ENCODE data around the gene GATA1.

GATA1 gene

DNA sequence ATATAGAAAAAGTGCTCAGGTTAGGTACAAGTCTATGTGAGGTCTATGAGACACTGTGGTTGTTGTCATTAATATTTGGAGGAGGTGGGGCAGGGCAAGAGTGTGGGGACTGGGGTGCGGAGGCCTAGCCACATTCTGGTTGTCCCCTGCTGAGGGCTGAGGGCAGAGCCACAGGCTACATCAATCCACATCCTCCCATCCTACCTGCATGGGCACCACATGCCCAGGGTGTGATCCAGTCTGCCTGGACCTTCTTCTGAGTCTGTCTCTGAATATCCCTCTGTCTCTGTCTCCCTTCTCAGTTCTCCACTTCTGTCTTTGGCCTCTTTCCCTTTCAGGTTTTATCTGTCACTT is 1.2 kb upstream of the GATA1 start:
- DNase-seq = no peak

DNA sequence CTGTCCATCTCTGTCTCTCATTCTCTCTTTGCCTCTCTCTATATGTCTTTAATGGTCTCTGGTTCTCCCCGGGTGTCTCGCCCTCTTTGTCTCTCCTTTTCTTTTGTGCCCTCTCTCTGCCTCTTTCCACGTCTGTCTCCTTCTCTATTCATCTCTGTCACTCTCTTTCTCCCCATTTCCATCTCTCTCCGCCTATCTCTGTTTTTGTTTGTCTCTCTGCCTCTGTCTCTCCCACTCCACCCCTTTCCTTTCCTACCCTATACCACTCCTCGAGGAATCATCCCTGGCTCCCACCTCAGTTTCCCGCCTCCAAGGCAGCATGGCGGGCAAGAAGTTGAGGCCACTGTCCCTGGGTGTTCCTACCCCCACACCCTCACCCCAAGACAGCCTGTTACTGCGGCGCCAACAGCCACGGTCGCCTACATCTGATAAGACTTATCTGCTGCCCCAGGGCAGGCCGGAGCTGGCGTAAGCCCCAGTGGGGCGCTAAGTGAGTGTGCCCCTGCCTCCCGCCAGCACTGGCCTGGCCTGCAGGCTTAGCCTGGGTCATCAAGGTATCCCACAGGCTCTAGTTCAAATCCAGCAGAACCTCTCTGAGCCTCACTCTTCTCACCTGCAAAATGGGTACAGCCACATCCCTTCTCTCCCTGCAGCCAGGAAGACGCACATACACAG is 713 bp upstream of the GATA1 start:
- DNase-seq = no peak

DNA sequence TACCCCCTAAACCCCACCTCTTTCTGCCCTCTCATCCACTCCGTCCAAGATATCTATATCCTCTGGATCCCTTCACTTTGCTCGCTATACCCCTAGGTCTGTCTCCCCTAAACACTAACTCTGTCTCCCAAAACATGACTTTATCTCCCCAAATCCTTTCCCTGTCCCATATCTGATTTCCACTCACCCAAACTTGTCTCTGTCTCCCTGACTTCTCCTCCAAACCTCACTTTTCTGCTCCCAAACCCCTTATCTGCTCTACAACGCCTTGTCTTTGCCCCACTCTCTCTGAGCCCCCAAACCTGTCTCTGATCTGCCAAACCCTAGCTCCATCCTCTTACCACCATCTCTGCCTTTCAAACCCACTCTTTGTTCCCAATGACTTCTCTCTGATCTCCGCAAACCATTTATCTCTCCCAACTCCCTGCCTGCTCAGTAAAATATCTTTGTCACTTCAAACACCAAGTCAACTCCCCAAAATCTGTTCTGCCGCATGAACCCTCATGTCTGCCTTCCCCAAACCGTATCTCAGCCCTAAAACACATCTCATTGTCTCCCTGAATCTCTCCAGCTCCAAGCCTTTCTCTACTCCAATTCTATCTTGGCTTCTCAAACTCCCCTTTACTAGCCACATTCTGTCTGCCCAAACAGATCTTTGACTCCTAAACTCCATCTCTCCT is 575 bp downstream of the GATA1 start:
- no peak for DNase-seq

DNA sequence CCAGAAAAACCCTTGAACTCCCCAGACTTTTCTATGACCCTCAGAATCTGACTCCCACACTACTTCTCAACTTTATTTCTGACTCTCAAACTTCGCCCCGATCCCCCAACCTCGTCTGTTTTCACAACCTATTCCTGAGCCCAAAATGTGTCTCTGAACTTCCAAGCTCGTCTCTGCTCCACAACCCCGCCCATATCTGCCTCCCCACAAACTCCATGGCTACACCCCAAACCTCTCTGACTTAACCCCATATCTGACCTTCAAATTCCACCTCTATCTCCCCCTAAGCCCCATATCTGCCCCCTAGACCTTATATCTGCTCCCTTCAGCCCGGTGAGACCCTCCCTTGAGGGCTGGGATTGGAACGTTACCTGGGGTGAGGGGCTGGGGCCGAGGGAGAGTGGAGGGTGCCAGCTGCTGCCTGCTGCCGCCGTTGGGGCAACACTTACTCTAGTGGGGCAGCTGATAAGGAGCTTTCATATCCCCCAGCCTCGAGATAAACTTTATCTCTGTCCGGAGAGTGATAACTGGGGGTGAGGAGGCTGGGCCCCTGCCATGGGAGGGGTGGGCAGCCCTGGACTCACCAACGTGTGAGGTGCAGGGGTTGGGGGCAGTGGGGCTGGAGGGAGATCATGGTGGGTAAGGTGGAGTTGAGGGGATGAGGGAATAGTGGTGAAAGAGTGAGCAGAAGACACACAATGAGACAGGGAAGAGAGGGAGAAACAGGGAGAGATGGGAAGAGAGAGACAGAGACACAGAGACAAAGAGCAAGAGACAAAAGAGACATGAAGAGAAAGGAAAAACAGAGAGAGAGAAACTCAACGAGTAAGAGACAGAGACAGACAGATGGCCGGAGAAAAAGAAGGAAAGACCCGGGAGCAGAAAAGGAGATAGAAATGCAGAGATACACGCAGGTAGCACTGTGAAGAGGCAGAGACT is 1.4 kb downstream of the GATA1 start:
- no peak for DNase-seq

DNA sequence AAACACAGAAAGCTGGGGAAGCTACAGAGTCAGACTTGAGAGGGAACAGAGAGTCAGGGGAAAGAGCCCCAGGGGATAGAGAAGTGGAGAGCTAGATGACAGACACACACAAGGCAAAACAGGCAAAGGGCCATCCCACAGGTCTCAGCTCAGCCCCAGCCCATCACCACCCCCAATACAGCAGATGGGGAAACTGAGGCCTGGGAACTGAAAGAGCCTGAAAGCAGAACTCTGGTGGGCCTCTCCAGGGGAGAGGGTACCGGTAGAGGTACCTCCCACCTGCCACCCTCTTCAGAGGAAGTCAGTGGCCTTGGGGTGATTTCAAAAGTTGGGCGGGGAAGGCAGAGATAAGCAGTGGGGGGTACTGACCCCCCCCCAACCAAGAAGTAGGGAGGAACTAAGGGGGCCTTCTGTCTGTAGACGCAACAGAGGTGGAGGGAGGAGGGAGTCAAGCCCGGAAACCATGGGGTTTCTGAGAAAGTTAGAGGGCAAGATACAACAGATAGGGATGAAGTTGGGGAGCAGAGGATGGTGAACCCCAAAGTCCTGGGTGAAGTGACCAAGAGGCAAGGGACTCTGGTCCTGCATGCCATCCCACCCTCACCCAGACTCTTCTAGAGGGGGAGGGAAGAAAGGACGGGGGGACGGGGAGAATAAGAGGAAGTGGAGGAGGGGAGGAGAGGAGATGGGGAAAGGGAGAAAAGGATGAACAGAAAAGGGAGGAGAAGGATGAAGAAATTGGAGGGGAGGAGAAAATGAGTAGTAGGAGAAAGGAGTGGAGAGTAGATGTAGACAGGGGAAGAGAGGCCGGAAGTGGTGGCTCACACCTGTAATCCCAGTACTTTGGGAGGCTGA is 3.2 kb downstream of the GATA1 start:
- DNase-seq = no peak

DNA sequence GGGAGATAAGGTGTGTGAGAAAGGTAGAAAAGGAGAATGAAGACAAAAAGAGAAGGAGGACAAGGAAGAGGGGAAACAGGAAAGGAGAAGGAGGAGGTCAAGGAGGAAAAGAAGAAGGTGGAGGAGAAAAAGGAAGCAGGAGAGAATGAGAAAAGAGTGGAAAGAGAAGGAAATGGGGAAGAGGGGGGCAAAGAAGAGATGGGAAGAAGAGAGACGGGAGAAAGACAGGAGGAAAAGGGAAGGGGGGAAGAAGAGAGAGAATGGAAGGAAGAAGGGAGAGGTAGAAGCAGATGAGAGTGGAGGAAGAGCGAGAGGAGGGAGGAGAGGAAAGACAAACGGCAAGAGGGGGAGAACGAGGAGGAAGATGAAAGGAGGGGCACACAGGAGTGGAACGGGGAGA is 4.1 kb downstream of the GATA1 start:
- no peak for DNase-seq

DNA sequence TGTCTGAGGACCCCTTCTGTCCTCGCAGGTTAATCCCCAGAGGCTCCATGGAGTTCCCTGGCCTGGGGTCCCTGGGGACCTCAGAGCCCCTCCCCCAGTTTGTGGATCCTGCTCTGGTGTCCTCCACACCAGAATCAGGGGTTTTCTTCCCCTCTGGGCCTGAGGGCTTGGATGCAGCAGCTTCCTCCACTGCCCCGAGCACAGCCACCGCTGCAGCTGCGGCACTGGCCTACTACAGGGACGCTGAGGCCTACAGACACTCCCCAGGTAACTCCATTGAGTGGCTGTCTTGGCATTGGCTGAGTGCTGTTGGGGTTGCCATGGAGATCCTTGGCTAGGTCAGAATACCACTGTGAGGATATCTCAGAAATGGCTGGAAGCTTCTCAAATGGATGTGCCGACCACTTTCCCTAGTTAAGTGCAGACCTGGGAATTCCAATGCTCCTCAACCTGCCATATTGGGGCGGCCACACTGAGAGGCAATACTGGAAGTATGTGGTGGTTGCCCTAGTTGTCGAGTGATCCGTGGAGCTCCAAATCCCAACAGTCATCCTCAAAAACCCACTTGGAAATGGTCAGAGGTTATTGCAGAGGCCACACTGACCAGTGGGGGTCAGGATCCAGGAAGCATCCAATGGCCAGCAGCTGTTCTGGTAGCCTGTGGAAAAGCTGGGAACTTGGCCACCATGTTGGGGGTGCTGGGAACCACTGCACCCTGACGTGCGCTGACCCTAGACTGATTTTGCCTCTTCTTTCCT is 4.9 kb downstream of the GATA1 start:
- DNase-seq = no peak

DNA sequence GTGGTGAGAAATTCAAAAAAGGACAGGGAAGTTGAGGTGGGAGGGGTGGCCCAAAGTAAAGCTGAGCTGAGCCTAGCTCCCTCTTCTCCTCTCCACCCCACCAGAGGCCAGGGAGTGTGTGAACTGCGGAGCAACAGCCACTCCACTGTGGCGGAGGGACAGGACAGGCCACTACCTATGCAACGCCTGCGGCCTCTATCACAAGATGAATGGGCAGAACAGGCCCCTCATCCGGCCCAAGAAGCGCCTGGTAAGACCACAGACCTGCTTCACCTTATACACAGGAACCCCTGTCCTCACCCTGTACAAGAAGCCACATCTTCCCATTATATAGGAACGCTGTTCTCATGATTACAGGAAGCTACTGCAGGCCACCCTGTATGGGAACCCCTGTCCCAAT is 5.8 kb downstream of the GATA1 start:
- DNase-seq = no peak

DNA sequence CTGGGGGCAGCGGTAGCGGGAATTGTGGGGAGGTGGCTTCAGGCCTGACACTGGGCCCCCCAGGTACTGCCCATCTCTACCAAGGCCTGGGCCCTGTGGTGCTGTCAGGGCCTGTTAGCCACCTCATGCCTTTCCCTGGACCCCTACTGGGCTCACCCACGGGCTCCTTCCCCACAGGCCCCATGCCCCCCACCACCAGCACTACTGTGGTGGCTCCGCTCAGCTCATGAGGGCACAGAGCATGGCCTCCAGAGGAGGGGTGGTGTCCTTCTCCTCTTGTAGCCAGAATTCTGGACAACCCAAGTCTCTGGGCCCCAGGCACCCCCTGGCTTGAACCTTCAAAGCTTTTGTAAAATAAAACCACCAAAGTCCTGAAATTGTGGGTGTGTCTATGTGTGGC is 7.5 kb downstream of the GATA1 start:
- no peak for DNase-seq

DNA sequence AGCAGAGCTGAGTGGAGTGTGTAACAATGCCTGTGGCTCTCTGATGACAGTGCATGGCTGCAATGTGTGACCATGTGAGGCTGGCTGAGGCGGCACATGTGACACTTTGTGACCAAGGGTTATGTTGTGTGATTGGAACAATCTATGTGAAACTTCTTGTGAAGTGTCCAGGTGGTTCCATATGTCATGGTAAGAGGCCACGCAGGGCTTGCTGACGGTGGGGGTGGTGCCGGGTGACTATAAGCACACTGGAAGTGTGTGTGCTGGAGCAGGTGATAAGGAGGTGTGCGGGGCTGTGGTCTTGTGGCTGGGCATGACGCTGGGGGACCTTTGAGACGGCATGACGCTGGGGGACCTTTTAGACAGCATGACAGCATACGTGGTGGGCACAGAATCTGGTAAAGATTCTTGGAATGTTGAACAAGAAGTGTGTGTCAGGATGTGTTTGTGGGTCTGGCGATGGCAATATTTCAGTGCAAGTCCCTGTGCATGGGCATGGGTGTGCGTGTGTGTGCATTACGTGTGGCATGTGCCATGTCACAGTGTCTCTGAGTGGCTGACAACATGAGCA is 8.0 kb downstream of the GATA1 start:
- DNase-seq = no peak

DNA sequence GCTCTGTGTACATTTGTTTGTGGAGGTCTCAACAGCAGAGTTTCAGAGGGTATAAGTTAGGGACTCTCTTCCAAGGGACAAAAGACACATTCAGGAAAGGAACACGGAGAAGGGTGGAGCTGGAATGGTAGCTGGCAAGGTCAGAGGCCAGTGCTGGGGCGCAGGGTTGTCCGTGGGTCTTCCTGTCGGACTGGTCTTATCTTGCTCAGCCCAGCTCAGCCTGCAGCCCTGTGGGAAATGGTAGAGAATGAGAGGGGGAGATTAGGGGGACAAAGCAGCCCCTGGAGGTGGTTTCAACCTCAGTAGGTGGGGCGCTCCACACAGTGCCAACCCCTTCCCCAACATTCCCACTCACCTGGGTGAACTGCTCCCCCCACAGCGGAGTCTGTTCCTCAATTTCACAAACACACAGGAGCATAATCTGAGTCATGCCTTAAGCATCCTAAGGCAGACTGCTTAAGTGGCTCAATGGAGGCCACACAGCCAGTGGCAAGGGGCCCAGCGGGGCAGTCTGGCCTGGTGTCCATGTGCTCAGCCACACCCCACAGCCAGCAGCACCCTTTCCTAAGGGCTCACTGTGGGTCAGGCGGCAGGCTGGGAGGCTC is 8.6 kb downstream of the GATA1 start:
- DNase-seq = no peak

DNA sequence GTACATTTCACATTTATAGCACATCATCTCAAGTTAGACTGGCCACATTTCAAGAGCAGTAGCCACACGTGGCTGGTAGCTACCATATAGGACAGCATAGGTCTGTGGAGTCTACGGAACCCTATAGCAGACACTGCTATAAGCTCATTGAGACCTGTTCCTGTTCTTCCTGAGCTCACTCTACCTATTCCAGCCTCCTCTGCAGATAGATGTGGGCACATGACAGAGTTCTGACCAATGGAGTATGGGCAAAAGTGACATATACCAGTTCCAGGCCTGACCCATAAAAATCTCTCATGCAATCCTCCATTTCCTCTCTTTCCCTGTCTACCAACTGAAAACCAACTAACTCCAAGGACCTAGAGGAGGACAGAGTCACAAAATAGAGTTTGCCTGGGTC is 11.9 kb downstream of the GATA1 start:
- DNase-seq = no peak

DNA sequence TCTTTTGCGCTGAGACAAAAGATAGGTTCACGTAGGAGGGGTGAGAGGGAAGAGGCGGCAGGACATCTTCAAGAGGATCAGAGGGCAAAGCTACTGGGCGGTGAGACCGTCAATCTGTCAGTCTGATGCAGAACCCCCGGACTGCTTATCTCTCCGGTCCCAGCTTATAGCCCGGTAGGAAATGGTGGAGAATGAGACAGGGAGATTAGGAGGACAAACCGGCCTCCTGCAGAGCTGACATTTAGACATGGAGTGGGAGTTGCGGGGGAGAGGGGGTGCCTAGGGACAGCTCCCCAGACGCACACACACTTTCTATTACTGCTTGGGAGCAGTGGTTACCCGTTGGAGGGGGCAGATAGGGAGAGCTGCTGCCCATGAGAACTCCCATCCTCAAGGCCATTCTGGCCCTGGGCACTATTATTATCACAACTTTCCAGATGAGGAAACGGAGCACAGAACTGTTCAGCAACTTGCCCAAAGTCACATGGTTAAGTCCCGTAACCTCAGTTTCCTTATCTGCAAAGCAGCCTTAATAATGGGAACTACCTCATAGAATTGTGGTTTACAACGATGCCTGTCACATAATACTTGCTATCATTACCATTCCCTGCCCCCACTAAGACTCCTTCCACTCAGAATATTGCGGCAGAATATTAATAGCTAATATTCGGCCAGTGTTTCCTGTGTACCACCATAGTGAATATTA is 14.3 kb downstream of the GATA1 start:
- peak in 1 of 56 donors; percentile 1 for DNase-seq

DNA sequence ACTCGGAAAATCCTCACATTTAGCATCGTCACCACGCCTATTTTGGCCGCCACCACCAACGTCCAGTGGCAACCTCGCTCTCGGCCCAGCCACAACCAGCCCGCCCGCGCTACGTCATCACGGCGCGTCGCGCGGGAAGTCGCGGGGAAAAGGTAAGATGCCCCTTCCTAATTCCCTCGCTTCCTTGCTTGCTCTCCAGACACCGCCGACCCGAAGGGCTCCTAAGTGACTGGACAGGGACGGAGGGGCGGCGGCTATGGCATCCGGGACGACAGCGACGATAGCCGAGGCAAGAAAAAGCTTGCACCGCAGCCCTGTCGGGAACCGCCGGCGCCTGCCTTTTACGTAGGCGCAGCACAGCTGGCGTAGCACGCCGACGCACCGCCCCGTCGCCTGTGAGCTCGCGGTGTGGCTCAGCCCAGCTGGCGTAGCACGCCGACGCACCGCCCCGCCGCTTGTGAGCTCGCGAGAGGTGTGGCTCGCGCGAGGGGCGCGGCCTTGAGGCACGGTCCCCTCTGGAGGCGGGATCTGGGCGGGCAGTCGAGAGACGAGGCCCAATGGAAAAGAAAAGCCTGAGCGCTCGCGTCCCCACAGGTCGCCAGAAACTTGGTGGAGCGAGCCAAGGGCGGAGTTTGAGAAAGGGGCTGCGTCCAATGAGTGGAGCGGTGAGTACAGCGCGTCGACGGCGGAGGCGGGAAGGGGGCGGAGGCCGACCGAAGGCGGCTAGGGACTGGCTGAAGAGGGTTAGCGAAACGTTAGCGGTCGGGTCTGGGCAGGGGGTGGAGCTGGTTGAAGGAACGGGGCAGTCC is 15.1 kb downstream of the GATA1 start, which contains the start of gene HDAC6:
Gene HDAC6, plus strand, starts transcription at position 788 of the 809 bp plus-strand sequence. CDS start 626 bp downstream, outside the sequence.
- DNase-seq = peak; percentile 65 to 98 (median 94)

DNA sequence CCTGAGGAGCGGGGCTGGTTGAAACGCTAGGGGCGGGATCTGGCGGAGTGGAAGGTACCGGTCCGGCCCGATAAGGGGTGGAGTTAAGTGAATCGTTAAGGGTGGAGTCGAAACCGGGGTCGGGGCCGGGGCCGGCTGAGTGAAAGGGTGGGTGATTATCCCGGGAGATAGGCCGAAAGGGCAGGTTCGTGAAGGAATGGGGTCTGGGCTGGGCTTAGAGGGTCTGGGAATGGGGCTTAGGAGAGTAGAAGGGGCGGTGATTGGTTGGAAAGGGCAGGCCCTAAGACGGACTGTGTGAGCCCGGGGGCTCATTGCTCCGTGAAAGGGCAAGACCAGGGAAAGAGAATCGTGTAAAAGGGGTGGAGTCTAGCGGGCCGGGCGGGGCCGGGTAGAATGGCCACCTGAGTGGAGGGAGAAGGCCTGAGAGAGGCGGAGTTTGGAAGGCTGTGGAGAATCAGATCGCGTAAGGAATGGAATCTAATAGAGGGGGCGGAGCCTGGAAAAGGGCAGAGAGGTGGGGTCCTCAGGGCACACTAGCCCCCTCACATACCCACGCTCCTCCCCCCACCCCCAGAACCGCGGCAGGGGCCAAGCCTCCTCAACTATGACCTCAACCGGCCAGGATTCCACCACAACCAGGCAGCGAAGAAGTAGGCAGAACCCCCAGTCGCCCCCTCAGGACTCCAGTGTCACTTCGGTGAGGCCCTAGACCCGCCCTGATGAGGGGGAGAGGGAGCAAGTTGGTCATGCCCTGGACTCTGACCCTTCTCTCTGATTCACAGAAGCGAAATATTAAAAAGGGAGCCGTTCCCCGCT is 15.9 kb downstream of the GATA1 start:
- peak in 23 of 56 donors; percentile 10 to 58 (median 45) for DNase-seq

DNA sequence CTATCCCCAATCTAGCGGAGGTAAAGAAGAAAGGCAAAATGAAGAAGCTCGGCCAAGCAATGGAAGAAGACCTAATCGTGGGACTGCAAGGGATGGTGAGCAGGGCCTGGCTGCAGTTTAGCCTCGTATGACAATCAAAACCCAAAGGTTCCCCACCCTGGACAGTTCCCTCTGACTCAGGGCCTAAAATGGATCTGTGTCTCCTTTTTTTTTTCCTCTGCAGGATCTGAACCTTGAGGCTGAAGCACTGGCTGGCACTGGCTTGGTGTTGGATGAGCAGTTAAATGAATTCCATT is 16.5 kb downstream of the GATA1 start:
- no peak for DNase-seq

DNA sequence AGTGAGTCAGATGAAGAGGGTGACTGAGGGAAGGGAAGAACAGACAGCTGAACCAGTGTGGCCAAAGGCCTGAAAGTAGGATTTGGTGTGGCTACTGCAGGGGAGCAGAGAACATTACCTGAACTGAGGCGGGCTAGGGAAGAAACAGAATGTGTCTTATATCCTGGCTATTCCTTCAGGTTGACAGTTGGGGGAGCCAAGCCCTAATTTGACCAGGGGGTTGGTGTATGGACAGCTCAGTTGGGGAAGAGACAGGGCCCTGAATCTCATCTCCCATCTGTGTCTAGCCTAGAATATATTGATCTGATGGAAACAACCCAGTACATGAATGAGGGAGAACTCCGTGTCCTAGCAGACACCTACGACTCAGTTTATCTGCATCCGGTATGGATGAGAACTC is 19.7 kb downstream of the GATA1 start:
- DNase-seq = no peak
